GM12891 (cell line): ENCODE measurements around the gene PARD3.
A peak's percentile ranks its signal among the peaks of the same experiment; 100 is the strongest.

ENCODE experiments used
- DNase-seq: peaks from one replicate; pipeline ENCODE4 v3.0.0; 2011; ENCODE audit warnings: low spot score; ENCODE audit not compliant: insufficient read length
- FAIRE-seq: peaks from 2 replicates; lab custom pipeline; 2011; peaks lifted over from hg19 to GRCh38; lab: Jason Lieb, UNC
- PAX5 ChIP-seq: IDR thresholded peaks from 2 replicates; pipeline ENCODE4 v1.6.1; 2011; ENCODE audit warnings: low read length, moderate library complexity, mild to moderate bottlenecking; ENCODE audit not compliant: insufficient read depth, severe bottlenecking
- POLR2A ChIP-seq: IDR thresholded peaks from 2 replicates; pipeline ENCODE4 v1.6.1; 2011; ENCODE audit warnings: low read depth, low read length, control low read depth
- POLR2AphosphoS5 ChIP-seq: IDR thresholded peaks from 2 replicates; pipeline ENCODE4 v1.6.1; 2011; ENCODE audit warnings: low read depth, low read length, control low read depth
- POU2F2 ChIP-seq: IDR thresholded peaks from 2 replicates; pipeline ENCODE4 v1.6.1; 2011; ENCODE audit warnings: low read depth, mild to moderate bottlenecking, control low read depth, low read length, moderate library complexity
- SPI1 ChIP-seq: IDR thresholded peaks from 2 replicates; pipeline ENCODE4 v1.6.1; 2011; ENCODE audit warnings: low read depth, low read length, control low read depth
- TAF1 ChIP-seq: IDR thresholded peaks from 2 replicates; pipeline ENCODE4 v1.6.1; 2011; ENCODE audit warnings: low read depth, low read length, control low read depth

The PARD3 gene

DNA sequence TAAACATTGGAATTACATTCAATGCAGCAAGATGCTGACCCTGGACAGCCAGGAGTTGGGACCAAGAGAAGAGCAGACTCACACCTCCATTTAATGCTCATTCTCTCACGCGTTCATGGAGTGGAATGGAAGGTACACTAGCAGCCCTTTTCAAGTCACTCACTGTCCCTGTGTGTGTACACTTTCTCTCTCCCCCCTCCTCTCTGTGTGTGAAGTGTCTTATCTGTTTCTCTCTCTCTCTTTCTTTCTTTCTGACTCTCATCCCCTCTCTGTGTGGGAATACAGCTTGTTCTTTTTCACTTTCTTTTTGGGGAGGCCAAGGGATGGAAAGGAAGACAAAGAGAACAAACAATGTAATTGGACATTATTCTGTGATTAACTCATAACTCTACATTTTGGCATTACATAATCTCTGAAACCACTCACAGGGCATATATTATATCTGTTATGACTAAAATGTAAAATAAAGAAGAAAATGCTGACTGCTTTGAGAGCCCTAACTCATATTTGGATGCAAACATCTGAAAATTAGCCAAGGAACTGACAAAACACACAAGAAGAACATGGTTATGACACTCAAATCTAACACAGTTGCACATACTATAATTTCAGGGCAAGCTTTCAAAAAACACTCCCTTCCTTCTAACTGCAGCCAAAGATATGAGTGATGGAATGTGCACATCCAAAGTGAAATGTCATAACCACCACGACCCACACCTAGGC lies 188.8 kb downstream of the PARD3 start:
- DNase-seq: no peak
- no peak for TF ChIP-seq POLR2AphosphoS5
- TF ChIP-seq SPI1: no peak
- TF ChIP-seq POLR2A: no peak
- no peak for TF ChIP-seq POU2F2
- TF ChIP-seq PAX5: no peak
- no peak for TF ChIP-seq TAF1
- no peak for FAIRE-seq

DNA sequence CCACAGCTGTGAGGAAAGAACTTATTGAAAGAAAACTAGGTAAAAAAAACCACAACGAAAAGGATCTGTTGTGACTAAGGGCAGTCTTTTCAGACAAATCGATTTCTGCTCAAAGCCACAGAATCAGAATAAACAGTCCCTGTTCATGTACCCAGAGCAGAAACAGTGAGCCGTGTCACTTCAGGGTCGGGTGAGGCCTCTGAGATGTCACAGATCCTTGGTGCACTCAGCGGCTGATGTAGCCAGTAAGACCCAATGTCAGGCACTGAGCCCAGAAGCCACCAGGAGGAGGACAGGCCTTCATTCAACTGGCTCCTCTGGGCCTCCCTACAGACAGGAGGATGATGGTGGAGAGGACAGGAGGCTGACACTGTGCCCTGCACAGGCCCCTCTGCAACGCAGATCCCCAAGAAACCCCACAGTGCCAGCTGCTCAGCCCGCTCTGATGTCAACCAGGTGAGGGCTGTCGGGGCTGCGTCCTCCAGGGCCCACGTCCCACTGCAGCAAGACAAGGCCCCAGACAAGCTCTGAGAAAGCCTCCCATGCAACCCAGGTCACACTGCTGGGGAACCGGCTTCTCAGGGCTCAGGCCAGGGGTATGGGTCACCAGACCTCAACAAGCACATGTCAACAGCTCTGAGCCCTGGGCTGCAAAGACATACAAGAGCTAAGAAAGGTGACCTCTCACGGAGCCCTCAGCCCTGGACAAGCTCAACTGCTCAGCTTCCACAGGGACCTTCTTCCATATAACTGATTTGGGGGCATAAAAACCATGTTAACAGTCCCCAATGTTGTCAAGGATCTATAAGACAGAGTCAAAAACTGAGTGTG lies 190.6 kb downstream of the PARD3 start:
- TF ChIP-seq TAF1 (no peak), POLR2A (no peak), POU2F2 (no peak), PAX5 (no peak), POLR2AphosphoS5 (no peak), SPI1 (no peak)
- no peak for DNase-seq
- no peak for FAIRE-seq

DNA sequence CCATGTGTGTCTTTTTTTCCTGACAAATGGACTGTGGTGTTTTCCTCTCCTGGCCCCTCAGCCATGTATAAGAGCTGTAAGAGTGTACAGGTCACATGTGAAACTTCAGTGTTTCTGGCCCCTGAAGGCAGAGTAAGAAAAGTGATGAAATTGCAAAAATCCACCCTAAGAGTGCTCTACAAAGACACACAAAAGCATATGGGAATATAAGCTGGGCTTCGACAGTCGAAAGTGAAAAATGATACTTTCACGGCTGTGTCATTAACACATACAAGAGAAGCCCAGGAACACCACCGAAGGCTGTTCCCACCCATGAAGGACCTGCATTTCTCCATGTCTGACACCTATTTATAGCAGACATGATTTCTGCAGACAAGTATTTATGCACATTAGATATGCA lies 192.2 kb downstream of the PARD3 start:
- no peak for TF ChIP-seq TAF1
- no peak for TF ChIP-seq POLR2AphosphoS5
- TF ChIP-seq SPI1: no peak
- no peak for TF ChIP-seq POU2F2
- no peak for TF ChIP-seq PAX5
- no peak for TF ChIP-seq POLR2A
- DNase-seq: no peak
- FAIRE-seq: no peak

DNA sequence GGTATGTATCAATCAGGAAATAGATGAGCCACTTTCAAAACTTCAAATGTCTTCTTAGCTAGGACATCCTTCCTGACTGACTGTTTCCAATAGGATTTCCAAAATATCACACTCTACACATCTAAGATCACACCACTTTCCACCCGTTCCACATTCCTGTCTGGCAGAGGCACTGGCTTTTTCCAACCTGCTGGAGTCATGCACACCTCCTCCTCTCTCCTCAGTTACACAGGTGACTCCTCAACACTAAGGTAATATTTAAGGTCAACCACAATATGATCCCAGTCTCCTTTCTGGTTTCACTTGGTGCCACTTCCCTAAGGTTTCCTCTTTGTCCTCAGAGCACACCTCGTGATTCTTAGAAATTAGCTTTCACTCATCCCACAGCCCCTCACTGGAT lies 196.5 kb downstream of the PARD3 start:
- TF ChIP-seq SPI1: no peak
- no peak for TF ChIP-seq POLR2A
- TF ChIP-seq PAX5: no peak
- TF ChIP-seq TAF1: no peak
- FAIRE-seq: no peak

DNA sequence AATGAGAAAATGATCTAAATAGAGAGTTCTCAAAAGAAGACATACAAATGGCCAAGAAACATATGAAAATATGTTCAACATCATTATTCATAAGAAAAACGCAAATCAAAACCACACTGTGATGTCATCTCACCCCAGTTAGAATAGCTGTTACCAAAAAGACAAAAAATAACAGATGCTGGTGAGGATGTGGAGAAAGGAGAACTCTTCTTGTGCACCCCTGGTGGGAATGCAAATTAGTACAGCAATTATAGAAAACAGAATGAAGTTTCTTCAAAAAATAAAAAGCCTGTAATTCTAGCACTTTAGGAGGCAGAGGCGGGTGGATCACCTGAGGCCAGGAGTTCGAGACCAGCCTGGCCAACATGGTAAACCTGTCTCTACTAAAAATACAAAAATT lies 199.3 kb downstream of the PARD3 start:
- FAIRE-seq: no peak

More for the DNA sequence above, 196.5 kb downstream of the PARD3 start:
- no peak for DNase-seq

DNA sequence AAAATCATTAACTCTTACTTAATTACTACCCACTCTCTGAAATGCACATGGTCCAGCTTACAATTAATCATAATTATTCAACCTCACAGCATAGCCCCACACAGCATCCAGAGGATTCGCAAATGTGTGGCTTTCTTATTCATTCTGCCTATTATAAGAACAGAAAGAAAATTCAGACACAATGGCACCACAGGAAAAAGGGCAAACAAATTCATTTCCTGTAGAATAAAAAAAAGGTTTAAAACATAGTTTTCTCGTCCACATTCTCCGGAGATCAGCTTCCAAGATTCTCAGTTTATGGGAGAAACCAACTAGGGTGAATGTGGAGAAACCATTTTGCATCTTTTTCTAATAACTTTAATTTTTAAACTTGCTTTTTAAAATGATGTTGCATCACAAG lies 201.6 kb downstream of the PARD3 start:
- no peak for FAIRE-seq
- no peak for TF ChIP-seq PAX5
- TF ChIP-seq POU2F2: no peak
- TF ChIP-seq POLR2AphosphoS5: no peak
- no peak for TF ChIP-seq POLR2A
- TF ChIP-seq TAF1: no peak
- no peak for DNase-seq

More for the DNA sequence above, 199.3 kb downstream of the PARD3 start:
- DNase-seq: no peak
- TF ChIP-seq PAX5: no peak
- TF ChIP-seq POU2F2: no peak
- no peak for TF ChIP-seq POLR2A
- TF ChIP-seq POLR2AphosphoS5: no peak
- TF ChIP-seq TAF1: no peak
- TF ChIP-seq SPI1: no peak

DNA sequence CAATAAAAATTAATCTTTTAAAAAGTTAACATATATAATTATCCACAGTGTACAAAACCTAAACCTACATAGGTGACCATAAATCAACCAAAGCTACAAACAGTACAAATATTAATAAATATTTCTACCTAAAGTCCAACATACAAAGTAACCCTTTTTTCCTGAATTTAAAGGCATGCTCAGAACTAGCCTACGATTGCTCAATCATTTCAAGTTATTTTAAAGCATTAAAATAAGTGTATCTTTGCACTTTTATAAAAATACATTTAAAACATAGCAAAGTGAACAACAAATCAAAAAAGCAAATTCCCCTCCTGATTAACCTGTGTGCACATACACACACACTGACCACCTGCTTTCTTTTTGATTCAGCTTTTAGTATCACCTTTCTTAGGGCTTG lies 202.2 kb downstream of the PARD3 start:
- FAIRE-seq (no peak), DNase-seq (no peak)
- TF ChIP-seq PAX5 (no peak), SPI1 (no peak), POU2F2 (no peak)

DNA sequence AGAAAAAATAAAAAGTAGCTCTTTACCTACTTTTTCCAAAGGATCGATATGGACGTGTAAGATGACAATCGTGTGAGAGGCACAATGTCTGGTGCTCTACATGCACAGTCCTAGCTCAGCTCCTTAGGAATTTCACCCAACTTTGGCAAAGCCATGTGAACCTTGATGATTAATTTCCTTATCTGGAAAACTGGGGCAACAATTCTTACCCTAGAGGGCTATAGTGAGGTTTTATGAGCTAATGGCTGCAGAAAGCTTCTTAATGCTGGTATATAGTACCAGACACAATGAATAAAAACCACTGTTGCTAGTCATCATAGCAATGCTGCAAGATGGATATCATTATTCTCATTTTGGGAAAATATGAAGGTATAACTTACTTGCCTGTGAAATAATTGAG lies 202.7 kb downstream of the PARD3 start:
- TF ChIP-seq POLR2A (no peak), PAX5 (no peak), SPI1 (no peak), POU2F2 (no peak), TAF1 (no peak), POLR2AphosphoS5 (no peak)
- DNase-seq (no peak), FAIRE-seq (no peak)

DNA sequence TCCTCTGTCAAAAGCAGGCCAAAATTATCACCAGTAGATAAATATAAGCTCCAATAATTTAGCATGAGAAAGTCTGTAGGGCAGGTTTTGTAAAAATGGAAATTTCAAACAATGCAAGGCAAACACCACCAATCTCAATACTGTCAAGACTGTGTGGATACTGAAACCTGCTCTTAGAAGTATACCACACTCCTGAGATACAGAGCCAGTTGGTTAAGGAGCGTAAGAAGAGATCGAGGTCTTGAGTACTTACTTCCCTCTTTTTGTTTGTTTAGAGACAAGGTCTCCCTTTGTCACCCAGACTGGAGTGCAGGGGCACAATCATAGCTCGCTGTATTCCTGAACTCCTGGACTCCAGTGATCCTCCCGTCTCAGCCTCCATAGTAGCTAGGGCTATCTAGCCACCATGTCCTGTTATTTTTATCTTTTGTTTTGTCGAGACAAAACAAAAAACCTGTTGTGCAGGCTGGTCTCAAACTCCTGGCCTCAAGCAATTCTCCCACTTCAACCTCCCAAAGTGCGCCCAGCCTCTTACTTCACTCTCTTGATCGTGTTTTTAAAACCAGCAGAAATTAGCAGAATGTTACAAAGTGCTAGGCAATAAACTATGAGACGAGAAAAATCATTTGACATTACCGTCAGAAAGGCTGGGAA lies 205.7 kb downstream of the PARD3 start:
- no peak for TF ChIP-seq POLR2AphosphoS5
- TF ChIP-seq POLR2A: no peak
- FAIRE-seq: peak; percentile 5
- DNase-seq: no peak

DNA sequence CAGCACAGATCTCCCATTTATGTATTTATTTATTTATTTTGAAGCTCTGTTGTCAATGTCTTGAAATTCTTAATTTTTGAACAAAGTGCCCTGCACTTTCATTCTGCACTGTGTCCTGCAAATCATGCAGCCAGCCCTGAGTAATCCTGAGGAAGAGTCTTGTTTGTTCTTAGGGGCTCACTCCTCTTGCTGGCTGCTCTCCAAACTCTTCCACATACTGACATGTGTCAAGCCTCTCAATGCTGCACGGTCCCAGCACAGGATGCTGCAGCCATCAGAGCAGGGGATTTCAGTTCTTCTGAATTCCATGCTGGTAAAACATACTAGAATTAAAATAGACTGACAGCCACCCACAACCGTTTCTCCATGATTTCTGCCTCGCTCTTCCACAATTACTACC lies 207.2 kb downstream of the PARD3 start:
- no peak for FAIRE-seq
- no peak for DNase-seq
- no peak for TF ChIP-seq TAF1
- no peak for TF ChIP-seq SPI1
- no peak for TF ChIP-seq POLR2AphosphoS5
- TF ChIP-seq POU2F2: no peak
- TF ChIP-seq POLR2A: no peak
- no peak for TF ChIP-seq PAX5
